Ascending aorta (tissue), 2 donors: ENCODE data around the gene MSI2. TPM values are rescaled to one million over a fixed set of nuclear protein-coding genes. Genes with fewer than 3 reads are reported as not detected.

Source experiments
- DNase-seq, 2 donors: peaks; one replicate each; pipeline ENCODE4 v3.0.0-alpha.2; 2019; ENCODE audit warnings: low spot score in 2 of 2
- H3K27ac ChIP-seq, 2 donors: fragments of 200-600 bp; sonication (generic); one replicate each; pipeline ENCODE4 v1.5.1; 2016 to 2017; ENCODE audit warnings: mild to moderate bottlenecking in 1 of 2
- H3K27me3 ChIP-seq: fragments of 200-600 bp; sonication (generic); one replicate; pipeline ENCODE4 v1.5.1; 2017
- H3K36me3 ChIP-seq, 2 donors: fragments of 200-600 bp; sonication (generic); one replicate each; pipeline ENCODE4 v1.5.1; 2016
- H3K4me1 ChIP-seq, 2 donors: fragments of 200-600 bp; sonication (generic); one replicate each; pipeline ENCODE4 v1.5.1; 2016 to 2017; ENCODE audit warnings: mild to moderate bottlenecking in 1 of 2
- H3K4me3 ChIP-seq, 2 donors: fragments of 200-600 bp; sonication (generic); one replicate each; pipeline ENCODE4 v1.5.1; 2016 to 2017; ENCODE audit warnings: mild to moderate bottlenecking in 1 of 2
- H3K9me3 ChIP-seq, 2 donors: fragments of 200-600 bp; sonication (generic); one replicate each; pipeline ENCODE4 v1.5.1; 2016
- CTCF ChIP-seq, 3 experiments: fragments of 200-600 bp in 2 of 3; fragments of 450-650 bp in 1 of 3; sonication (generic) in 2 of 3; IDR thresholded peaks; one replicate each; pipeline ENCODE4 v1.5.1; 2016 to 2019; ENCODE audit warnings: antibody characterized with exemption in 3 of 3, mild to moderate bottlenecking in 1 of 3, moderate library complexity in 1 of 3
- intact Hi-C: fragments of 100-400 bp; cut with DNase I; formaldehyde crosslinking; loops from one replicate; pipeline ENCODE4 v1.15.1; 2023
- total RNA-seq: library from RNA; depleted of rRNA; stranded (reverse); fragments of >200 nt; gene quantifications from one replicate; pipeline ENCODE4 v1.1.0, GENCODE V29; 2016

MSI2 gene
- total RNA-seq, 1 donor from 2014 or later: 11.7 TPM

- intact Hi-C loops: no loop called here
- H3K27me3 ChIP-seq: no peaks in the 10 kb centered on the region
- no peak for DNase-seq
- no peak overlapping the region for H3K4me3 ChIP-seq
- no peaks in the 10 kb centered on the region for H3K36me3 ChIP-seq
- peaks cover 0 to 8% of the 10 kb centered on the region in 2 donors for H3K9me3 ChIP-seq
- H3K27ac ChIP-seq: no peak overlapping the region
- H3K4me1 ChIP-seq: no peaks in the 10 kb centered on the region
- no peak for TF ChIP-seq CTCF (IDR thresholded peaks at IDR 0.05)
Measured at GRCh38 chr17:57385975-57386374, 129.7 kb downstream of the MSI2 start.

- Histone ChIP-seq H3K4me3 (no peak overlapping the region), H3K36me3 (no peaks in the 10 kb centered on the region), H3K27ac (no peak overlapping the region), H3K27me3 (no peaks in the 10 kb centered on the region), H3K9me3 (peaks cover 0 to 10% of the 10 kb centered on the region in 2 donors), H3K4me1 (no peaks in the 10 kb centered on the region)
- DNase-seq: no peak
- intact Hi-C loops: no loop called here
- no peak for TF ChIP-seq CTCF (IDR thresholded peaks at IDR 0.05)
Measured at GRCh38 chr17:57387575-57387974, 131.3 kb downstream of the MSI2 start.

DNA sequence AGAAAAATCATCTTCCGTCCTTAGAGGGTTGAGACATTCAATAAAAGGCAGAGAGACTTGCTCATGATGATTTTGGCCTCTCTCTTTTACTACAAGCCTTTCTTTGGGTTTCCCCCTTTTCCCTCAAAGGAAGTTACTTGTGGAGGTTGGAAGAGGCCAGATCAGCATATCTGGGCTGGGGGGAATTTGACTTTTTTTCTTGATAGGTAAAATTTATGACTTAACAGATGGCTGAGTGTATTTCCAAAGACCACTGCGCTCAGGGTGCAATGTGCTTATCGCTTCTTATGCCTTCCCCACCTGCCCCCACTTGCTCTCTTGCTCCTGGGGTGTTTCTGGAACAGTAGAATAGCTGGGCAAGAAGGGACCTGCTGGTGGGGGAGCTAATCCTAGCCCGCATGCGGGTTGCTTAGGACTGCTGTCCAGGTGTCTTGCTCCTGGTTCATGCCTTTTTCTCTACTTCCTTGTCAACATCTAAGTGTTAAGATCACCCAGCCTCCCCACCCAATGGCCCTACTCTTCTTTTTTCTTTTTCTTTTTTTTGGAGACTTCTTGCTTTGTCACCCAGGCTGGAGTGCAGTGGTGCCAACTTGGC is 131.9 kb downstream of the MSI2 start:
- no peaks in the 10 kb centered on the region for H3K4me1 ChIP-seq
- H3K9me3 ChIP-seq: peaks cover 0 to 17% of the 10 kb centered on the region in 2 donors
- H3K27ac ChIP-seq: no peak overlapping the region
- intact Hi-C loops: no loop called here
- no peaks in the 10 kb centered on the region for H3K36me3 ChIP-seq
- no peak overlapping the region for H3K4me3 ChIP-seq
- no peaks in the 10 kb centered on the region for H3K27me3 ChIP-seq
- no peak for TF ChIP-seq CTCF (IDR thresholded peaks at IDR 0.05)
- DNase-seq: no peak

DNA sequence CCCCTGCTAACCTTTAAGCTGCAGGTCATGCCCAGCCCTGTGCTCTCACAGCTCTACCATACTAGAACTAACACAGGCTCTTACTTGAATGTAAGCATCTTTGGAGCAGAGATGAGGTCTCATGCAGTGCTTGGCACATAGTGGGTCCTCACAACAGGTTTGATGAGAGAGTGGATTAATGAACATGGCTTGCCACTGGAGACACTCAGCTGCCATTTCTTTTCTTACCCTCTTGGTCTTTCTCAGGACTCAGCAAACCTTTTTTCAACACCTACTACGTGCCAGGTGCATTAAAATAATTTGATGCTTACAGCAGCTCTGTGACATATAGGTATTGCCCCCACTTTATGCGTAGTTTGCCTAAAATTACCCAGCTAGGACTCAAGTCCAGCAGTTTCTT is 133.2 kb downstream of the MSI2 start:
- Histone ChIP-seq H3K4me1 (no peaks in the 10 kb centered on the region), H3K27me3 (no peaks in the 10 kb centered on the region), H3K36me3 (no peaks in the 10 kb centered on the region), H3K9me3 (peaks cover 0 to 23% of the 10 kb centered on the region in 2 donors), H3K4me3 (no peak overlapping the region), H3K27ac (no peak overlapping the region)
- no peak for DNase-seq
- TF ChIP-seq CTCF (IDR thresholded peaks at IDR 0.05): no peak
- intact Hi-C loops: no loop called here

DNA sequence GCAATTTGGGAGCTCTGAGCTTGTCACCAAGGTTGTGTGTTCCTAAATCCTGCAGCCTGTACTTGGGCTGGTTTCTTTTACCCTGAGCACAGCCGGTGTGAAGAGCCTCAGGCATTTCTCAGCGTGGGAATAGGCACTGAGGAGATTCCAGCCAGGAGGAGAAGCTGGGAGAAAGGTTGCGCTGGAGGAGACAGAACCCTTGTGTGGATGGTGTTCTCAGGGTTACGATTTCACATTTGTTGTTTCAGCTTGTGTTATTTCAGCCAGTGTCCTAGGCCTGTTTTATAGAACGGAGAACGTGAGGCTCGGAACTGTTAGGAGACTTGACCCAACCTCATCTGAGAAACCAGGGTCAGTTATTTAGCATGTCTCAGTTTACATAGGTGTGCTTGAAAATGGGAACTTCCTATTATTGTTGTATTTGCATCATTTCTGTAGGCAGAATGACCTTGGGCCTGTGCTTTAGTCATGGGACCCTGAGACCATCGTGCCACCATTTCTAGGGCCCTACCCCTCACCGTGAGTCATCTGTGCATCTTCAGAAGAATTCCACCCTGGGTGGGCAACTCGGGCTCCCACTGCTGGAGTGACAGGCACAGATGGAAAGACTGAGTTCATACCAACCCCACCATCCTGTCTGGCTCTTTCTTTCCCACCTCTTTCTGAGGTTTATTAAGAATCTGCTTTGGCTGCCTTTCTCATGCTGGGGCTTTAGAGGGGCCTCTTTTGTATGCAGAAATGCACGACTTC is 134.9 kb downstream of the MSI2 start:
- Histone ChIP-seq H3K27ac (no peak overlapping the region), H3K36me3 (no peaks in the 10 kb centered on the region), H3K27me3 (no peaks in the 10 kb centered on the region), H3K4me3 (no peak overlapping the region), H3K4me1 (no peaks in the 10 kb centered on the region), H3K9me3 (peaks cover 0 to 23% of the 10 kb centered on the region in 2 donors)
- no peak for TF ChIP-seq CTCF (IDR thresholded peaks at IDR 0.05)
- DNase-seq: no peak
- intact Hi-C loops: no loop called here
